SK-N-SH treated with all-trans-retinoic acid at 6 μM for 48 hours (cell line): ENCODE measurements around the gene SPOCK1.

Experiments
- ATAC-seq: fragments of 200-7000 bp; cut with Tn5 transposase; 3 replicates; pipeline ENCODE4 v1.9.1; 2020; ENCODE audit warnings: mild to moderate bottlenecking, moderate library complexity
- ARNTL ChIP-seq: fragments of 450-650 bp; formaldehyde crosslinking; IDR thresholded peaks from 2 replicates; pipeline ENCODE4 v1.5.0; 2020; ENCODE audit warnings: low read depth, mild to moderate bottlenecking, moderate library complexity, borderline replicate concordance
- ESRRG ChIP-seq: fragments of 250-450 bp; sonication (Bioruptor Pico); IDR thresholded peaks from 2 replicates; pipeline ENCODE4 v1.6.1; 2021; ENCODE audit warnings: mild to moderate bottlenecking
- GLIS3 ChIP-seq: fragments of 250-450 bp; sonication (Bioruptor Pico); IDR thresholded peaks from 2 replicates; pipeline ENCODE4 v1.5.0; 2020; ENCODE audit warnings: mild to moderate bottlenecking, moderate library complexity
- ISL1 ChIP-seq: fragments of 250-450 bp; sonication (Bioruptor Pico); IDR thresholded peaks from 2 replicates; pipeline ENCODE4 v2.1.2; 2022; ENCODE audit warnings: mild to moderate bottlenecking, moderate library complexity
- OSR1 ChIP-seq: fragments of 250-450 bp; sonication (Bioruptor Pico); IDR thresholded peaks from 2 replicates; pipeline ENCODE4 v1.8.0; 2022; ENCODE audit warnings: moderate library complexity, mild to moderate bottlenecking, inconsistent platforms
- PPARA ChIP-seq: fragments of 250-450 bp; sonication (Bioruptor Pico); IDR thresholded peaks from 2 replicates; pipeline ENCODE4 v1.5.0; 2020; ENCODE audit warnings: mild to moderate bottlenecking, borderline replicate concordance
- RARB ChIP-seq: fragments of 250-450 bp; sonication (Bioruptor Pico); IDR thresholded peaks from 2 replicates; pipeline ENCODE4 v1.8.0; 2021; ENCODE audit warnings: mild to moderate bottlenecking, moderate library complexity
- SNAI2 ChIP-seq: fragments of 250-450 bp; sonication (Bioruptor Pico); IDR thresholded peaks from 2 replicates; pipeline ENCODE4 v1.5.0; 2020; ENCODE audit warnings: mild to moderate bottlenecking, moderate library complexity
- TOX ChIP-seq: fragments of 250-450 bp; sonication (Bioruptor Pico); IDR thresholded peaks from 2 replicates; pipeline ENCODE4 v1.8.0; 2021; ENCODE audit warnings: mild to moderate bottlenecking, moderate library complexity, borderline replicate concordance
- ZC3H10 ChIP-seq: fragments of 250-450 bp; sonication (Bioruptor Pico); IDR thresholded peaks from 2 replicates; pipeline ENCODE4 v1.5.1; 2021; ENCODE audit warnings: mild to moderate bottlenecking, moderate library complexity
- ZFP3 ChIP-seq: fragments of 250-450 bp; sonication (Bioruptor Pico); IDR thresholded peaks from 2 replicates; pipeline ENCODE4 v1.5.0; 2020; ENCODE audit warnings: mild to moderate bottlenecking, moderate library complexity
- ZFP30 ChIP-seq: fragments of 450-650 bp; formaldehyde crosslinking; IDR thresholded peaks from 2 replicates; pipeline ENCODE4 v1.5.0; 2022; ENCODE audit warnings: mild to moderate bottlenecking, moderate library complexity
- ZNF565 ChIP-seq: fragments of 450-650 bp; formaldehyde crosslinking; conservative IDR thresholded peaks from 2 replicates; pipeline ENCODE4 v1.5.0; 2020; ENCODE audit warnings: low read depth, mild to moderate bottlenecking, moderate library complexity
- ZNF70 ChIP-seq: fragments of 450-650 bp; formaldehyde crosslinking; IDR thresholded peaks from 2 replicates; pipeline ENCODE4 v1.5.0; 2020; ENCODE audit warnings: mild to moderate bottlenecking, moderate library complexity
- ZNF8 ChIP-seq: fragments of 450-650 bp; formaldehyde crosslinking; IDR thresholded peaks from 2 replicates; pipeline ENCODE4 v1.5.0; 2020; ENCODE audit warnings: mild to moderate bottlenecking, moderate library complexity
- TF ChIP-seq, protein P1 (sequence below): fragments of 250-450 bp; sonication (Bioruptor Pico); IDR thresholded peaks from 2 replicates; pipeline ENCODE4 v1.8.0; 2020; ENCODE audit warnings: mild to moderate bottlenecking, moderate library complexity, borderline replicate concordance
- TF ChIP-seq, protein P2 (sequence below): fragments of 250-450 bp; sonication (Bioruptor Pico); IDR thresholded peaks from 2 replicates; pipeline ENCODE4 v1.5.1; 2020; ENCODE audit warnings: low read depth, mild to moderate bottlenecking, moderate library complexity
- TF ChIP-seq, protein P3 (sequence below): fragments of 250-450 bp; sonication (Bioruptor Pico); IDR thresholded peaks from 2 replicates; pipeline ENCODE4 v1.5.1; 2021; ENCODE audit warnings: mild to moderate bottlenecking, moderate library complexity
- TF ChIP-seq, protein P4 (sequence below): fragments of 250-450 bp; sonication (Bioruptor Pico); IDR thresholded peaks from 2 replicates; pipeline ENCODE4 v1.8.0; 2021; ENCODE audit warnings: low read depth, mild to moderate bottlenecking, moderate library complexity, borderline replicate concordance

The SPOCK1 gene

DNA sequence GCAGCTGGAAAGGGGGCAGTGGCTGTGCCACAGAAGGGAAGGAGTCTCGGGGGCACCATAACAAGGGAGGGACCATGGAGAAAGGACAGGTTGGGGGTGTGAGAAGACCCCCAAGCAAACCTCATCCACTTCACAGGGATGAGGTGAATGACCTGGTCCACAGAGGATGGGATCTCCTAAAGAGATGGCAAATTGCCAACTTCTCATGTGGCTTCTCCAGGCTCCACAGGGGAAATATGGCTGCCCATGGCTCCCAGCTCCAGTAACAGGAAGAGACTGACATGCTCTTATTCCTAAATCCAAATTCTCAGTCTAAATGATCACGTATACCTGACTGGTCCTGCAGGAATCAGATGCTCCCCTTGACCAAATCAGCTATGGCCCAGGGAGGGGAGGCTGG, 340.4 kb downstream of the SPOCK1 start (continued):
- TF ChIP-seq, protein P1, sequence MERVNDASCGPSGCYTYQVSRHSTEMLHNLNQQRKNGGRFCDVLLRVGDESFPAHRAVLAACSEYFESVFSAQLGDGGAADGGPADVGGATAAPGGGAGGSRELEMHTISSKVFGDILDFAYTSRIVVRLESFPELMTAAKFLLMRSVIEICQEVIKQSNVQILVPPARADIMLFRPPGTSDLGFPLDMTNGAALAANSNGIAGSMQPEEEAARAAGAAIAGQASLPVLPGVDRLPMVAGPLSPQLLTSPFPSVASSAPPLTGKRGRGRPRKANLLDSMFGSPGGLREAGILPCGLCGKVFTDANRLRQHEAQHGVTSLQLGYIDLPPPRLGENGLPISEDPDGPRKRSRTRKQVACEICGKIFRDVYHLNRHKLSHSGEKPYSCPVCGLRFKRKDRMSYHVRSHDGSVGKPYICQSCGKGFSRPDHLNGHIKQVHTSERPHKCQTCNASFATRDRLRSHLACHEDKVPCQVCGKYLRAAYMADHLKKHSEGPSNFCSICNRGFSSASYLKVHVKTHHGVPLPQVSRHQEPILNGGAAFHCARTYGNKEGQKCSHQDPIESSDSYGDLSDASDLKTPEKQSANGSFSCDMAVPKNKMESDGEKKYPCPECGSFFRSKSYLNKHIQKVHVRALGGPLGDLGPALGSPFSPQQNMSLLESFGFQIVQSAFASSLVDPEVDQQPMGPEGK (CRISPR knock-in tag) = no peak
- TF ChIP-seq, all 23 proteins: peak for 0

DNA sequence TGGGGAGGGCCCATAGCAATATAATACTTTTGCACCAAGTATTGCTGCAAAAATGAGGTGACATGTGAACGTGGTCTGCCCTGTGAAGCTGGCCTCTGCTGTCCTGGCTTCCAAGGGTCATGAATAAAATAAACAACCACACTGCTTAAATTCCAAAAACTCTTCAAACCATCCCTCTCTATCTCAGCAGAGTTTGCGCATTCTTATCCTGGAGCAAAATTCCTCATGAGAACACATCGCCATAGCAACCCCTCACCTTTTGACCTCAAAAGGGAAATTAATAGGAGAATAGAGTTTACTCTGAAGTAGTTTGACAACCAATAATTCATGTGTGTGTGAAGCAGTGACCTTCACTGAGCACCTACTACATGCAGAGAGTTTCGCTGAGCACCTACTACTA, 342.9 kb downstream of the SPOCK1 start:
- ATAC-seq = no peak

DNA sequence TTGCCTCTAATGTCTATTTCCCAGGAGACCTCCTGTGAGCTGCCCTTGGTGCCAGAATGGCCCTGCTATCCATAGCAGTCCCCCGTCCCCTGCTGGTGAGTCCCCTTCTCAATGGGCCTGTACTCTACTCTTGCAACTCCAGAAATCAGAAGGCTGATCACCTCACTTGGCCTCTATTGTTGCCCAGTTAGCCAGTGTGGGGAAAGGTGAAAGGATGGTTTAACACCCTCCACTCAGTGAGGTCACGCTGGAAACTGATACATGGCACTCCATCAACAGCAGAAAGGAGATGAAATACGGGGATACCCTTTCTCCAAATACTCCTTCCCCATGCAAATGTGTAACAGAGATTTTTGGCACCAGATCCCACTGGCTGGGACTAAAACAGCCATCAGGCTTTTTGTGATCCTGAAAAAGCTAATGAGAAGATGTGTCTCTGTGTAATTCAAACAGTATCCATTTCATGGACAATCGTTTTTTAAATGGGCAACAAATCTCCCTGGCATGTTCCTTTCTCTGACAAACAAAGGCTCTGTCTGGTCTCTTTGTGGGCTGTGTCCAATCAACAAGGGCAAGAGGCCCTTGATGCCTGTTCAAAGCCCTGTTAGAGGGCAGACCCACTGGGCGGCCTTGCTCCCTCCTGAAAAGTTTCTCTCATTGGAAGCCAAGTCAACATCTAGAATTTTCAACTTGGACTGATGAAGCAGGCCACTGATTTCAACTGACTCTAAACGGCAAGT, 343.7 kb downstream of the SPOCK1 start:
- TF ChIP-seq ISL1 (no peak), ARNTL (CRISPR knock-in tag) (no peak), ZC3H10 (CRISPR knock-in tag) (no peak), RARB (CRISPR knock-in tag) (no peak), ESRRG (no peak), OSR1 (no peak), ZNF70 (CRISPR knock-in tag) (no peak), ZFP3 (CRISPR knock-in tag) (no peak), PPARA (no peak), SNAI2 (CRISPR knock-in tag) (no peak), TOX (CRISPR knock-in tag) (no peak)
- TF ChIP-seq, protein P2, sequence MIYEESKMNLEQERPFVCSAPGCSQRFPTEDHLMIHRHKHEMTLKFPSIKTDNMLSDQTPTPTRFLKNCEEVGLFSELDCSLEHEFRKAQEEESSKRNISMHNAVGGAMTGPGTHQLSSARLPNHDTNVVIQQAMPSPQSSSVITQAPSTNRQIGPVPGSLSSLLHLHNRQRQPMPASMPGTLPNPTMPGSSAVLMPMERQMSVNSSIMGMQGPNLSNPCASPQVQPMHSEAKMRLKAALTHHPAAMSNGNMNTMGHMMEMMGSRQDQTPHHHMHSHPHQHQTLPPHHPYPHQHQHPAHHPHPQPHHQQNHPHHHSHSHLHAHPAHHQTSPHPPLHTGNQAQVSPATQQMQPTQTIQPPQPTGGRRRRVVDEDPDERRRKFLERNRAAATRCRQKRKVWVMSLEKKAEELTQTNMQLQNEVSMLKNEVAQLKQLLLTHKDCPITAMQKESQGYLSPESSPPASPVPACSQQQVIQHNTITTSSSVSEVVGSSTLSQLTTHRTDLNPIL (CRISPR knock-in tag) = no peak
- TF ChIP-seq, protein P1 (CRISPR knock-in tag) = no peak
- TF ChIP-seq, protein P3, sequence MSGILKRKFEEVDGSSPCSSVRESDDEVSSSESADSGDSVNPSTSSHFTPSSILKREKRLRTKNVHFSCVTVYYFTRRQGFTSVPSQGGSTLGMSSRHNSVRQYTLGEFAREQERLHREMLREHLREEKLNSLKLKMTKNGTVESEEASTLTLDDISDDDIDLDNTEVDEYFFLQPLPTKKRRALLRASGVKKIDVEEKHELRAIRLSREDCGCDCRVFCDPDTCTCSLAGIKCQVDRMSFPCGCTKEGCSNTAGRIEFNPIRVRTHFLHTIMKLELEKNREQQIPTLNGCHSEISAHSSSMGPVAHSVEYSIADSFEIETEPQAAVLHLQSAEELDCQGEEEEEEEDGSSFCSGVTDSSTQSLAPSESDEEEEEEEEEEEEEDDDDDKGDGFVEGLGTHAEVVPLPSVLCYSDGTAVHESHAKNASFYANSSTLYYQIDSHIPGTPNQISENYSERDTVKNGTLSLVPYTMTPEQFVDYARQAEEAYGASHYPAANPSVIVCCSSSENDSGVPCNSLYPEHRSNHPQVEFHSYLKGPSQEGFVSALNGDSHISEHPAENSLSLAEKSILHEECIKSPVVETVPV (CRISPR knock-in tag) = no peak
- TF ChIP-seq, all 23 proteins: peak for 0
- ATAC-seq = no peak

More for the DNA sequence above, 342.9 kb downstream of the SPOCK1 start:
- TF ChIP-seq, protein P1 (CRISPR knock-in tag) = no peak
- no peak for TF ChIP-seq GLIS3 (CRISPR knock-in tag)
- no peak for TF ChIP-seq ZFP30
- TF ChIP-seq, protein P4, sequence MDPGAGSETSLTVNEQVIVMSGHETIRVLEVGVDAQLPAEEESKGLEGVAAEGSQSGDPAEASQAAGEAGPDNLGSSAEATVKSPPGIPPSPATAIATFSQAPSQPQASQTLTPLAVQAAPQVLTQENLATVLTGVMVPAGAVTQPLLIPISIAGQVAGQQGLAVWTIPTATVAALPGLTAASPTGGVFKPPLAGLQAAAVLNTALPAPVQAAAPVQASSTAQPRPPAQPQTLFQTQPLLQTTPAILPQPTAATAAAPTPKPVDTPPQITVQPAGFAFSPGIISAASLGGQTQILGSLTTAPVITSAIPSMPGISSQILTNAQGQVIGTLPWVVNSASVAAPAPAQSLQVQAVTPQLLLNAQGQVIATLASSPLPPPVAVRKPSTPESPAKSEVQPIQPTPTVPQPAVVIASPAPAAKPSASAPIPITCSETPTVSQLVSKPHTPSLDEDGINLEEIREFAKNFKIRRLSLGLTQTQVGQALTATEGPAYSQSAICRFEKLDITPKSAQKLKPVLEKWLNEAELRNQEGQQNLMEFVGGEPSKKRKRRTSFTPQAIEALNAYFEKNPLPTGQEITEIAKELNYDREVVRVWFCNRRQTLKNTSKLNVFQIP = no peak
- TF ChIP-seq ZFP3 (CRISPR knock-in tag) = no peak
- no peak for TF ChIP-seq SNAI2 (CRISPR knock-in tag)
- TF ChIP-seq, all 23 proteins: peak for 0

DNA sequence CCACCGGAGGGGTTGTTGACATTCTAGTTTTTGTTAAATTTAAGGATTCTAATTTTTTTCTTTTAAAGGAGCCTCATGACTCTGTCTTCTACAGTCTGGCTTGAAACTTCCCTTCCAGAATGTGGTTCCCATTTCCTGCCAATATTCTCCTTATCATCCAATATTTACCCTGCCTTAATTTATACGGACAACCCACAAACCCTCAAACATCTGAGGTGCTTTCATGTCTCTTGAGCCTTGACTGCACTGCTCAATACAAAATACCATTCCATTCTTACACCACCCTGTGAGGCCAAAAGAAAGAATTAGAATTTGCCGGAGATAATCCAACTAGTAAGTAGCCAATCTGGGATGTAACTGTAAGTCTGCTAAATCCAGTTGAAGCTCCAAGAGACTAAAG, 346.5 kb downstream of the SPOCK1 start:
- no peak for ATAC-seq
- TF ChIP-seq TOX (CRISPR knock-in tag) (no peak), GLIS3 (CRISPR knock-in tag) (no peak), ZNF8 (CRISPR knock-in tag) (no peak), ZNF565 (CRISPR knock-in tag) (no peak), OSR1 (no peak)
- TF ChIP-seq, protein P4 = no peak
- TF ChIP-seq, protein P1 (CRISPR knock-in tag) = no peak
